Measurements from ENCODE around the gene TEAD4. TPM values are rescaled to one million over a fixed set of nuclear protein-coding genes. Genes with fewer than 3 reads are reported as not detected.

Gene TEAD4
- total RNA-seq, 2 donors from 2014 or later: 35.7 to 82.5 TPM

DNA sequence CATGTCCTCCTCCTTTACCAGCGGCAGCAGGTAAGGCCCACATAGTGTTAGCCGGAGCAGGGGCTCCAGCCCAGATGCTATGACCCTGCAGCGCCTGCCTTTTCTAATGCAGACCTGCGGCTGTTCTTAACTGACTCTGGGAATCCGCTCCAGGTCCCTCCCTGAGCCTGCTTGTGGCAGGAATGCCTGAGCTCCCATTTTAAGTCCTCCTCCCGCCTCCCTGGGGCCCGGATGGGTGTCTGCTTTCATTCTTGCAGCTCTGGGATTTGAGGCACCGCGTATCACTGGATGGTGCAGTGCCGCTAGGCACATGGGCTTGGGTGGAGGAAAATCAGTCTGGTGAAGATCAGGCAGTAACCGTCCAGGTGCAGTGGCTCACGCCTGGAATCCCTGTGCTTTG lies 125.5 kb downstream of the TEAD4 start:
- Histone ChIP-seq H3K27ac (ENCODE audit: low read depth, low read length) (no peak overlapping the region), H3K4me3 (ENCODE audit: low read length) (no peak overlapping the region), H3K36me3 (ENCODE audit: control insufficient read depth, insufficient read depth, low read length) (no peaks in the 10 kb centered on the region), H3K27me3 (ENCODE audit: control insufficient read depth, insufficient read depth, low read length, poor library complexity, severe bottlenecking) (no peaks in the 10 kb centered on the region), H3K4me1 (ENCODE audit: control insufficient read depth, insufficient read depth, low read length) (peaks cover 7% of the 10 kb centered on the region), H3K9me3 (ENCODE audit: control insufficient read depth, low read length) (no peaks in the 10 kb centered on the region), H3K9ac (ENCODE audit: extremely low read depth, low read length, poor library complexity, severe bottlenecking) (no peak overlapping the region)
- Mint-ChIP-seq H3K27me3 (ENCODE audit: insufficient read depth) (no peaks in the 10 kb centered on the region), H3K9me3 (no peaks in the 10 kb centered on the region), H3K27ac (peak overlapping the region; percentile 88), H3K36me3 (ENCODE audit: low read depth) (peaks cover 34% of the 10 kb centered on the region), H3K4me1 (peaks cover 44% of the 10 kb centered on the region), H3K4me3 (peak overlapping the region; percentile 8)
- 73 to 92% methylated on average over 7 to 12 of the region's 12 CpGs for WGBS, 2 experiments (ENCODE audit: insufficient coverage in 1 of 2, insufficient read length in 1 of 2)
- peak; percentile 48 for TF ChIP-seq CTCF (conservative IDR thresholded peaks at IDR 0.05)
- DNase-seq: peak; percentile 95

- H3K36me3 Mint-ChIP-seq (ENCODE audit: low read depth): peaks cover 32% of the 10 kb centered on the region
- H3K4me3 Mint-ChIP-seq: peak overlapping the region; percentile 8
Observed at GRCh38 chr12:3085341-3086139, 126.3 kb downstream of the TEAD4 start.

DNA sequence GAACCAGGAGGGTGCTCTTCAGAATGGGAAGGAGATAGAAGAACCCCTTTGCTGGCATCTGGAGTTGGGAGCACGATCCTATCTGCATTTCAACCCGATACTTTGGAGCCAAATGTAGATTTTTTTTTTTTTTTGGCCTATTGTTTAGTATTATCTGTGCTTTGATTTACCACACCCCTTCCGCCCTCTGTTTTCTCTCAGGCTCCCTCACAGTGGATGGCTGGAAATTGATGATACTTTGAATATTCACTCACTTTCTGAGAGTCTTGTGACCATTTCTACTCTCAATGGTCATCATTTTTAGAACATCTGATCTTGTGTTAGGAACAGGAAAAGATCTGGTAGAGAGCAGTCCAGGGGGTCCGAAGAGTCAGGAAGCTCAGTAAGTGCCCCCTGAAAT lies 127.0 kb downstream of the TEAD4 start:
- TF ChIP-seq CTCF (conservative IDR thresholded peaks at IDR 0.05): no peak
- H3K27me3 ChIP-seq (ENCODE audit: control insufficient read depth, insufficient read depth, low read length, poor library complexity, severe bottlenecking): no peaks in the 10 kb centered on the region

More at GRCh38 chr12:3085341-3086139, 126.3 kb downstream of the TEAD4 start:
- Mint-ChIP-seq H3K9me3 (no peaks in the 10 kb centered on the region), H3K27ac (peak overlapping the region; percentile 88), H3K4me1 (peaks cover 44% of the 10 kb centered on the region), H3K27me3 (ENCODE audit: insufficient read depth) (no peaks in the 10 kb centered on the region)
- TF ChIP-seq CTCF (conservative IDR thresholded peaks at IDR 0.05): no peak
- no peaks in the 10 kb centered on the region for H3K36me3 ChIP-seq (ENCODE audit: control insufficient read depth, insufficient read depth, low read length)
- peak; percentile 71 for DNase-seq
- peaks cover 6% of the 10 kb centered on the region for H3K4me1 ChIP-seq (ENCODE audit: control insufficient read depth, insufficient read depth, low read length)
- H3K9ac ChIP-seq (ENCODE audit: extremely low read depth, low read length, poor library complexity, severe bottlenecking): no peak overlapping the region
- 85 to 86% methylated on average over 9 to 19 of the region's 19 CpGs for WGBS, 2 experiments (ENCODE audit: insufficient coverage in 1 of 2, insufficient read length in 1 of 2)
- H3K4me3 ChIP-seq (ENCODE audit: low read length): no peak overlapping the region
- H3K9me3 ChIP-seq (ENCODE audit: control insufficient read depth, low read length): no peaks in the 10 kb centered on the region
- no peak overlapping the region for H3K27ac ChIP-seq (ENCODE audit: low read depth, low read length)
- H3K27me3 ChIP-seq (ENCODE audit: control insufficient read depth, insufficient read depth, low read length, poor library complexity, severe bottlenecking): no peaks in the 10 kb centered on the region

More for the DNA sequence above, 127.0 kb downstream of the TEAD4 start:
- H3K27ac ChIP-seq (ENCODE audit: low read depth, low read length): no peak overlapping the region
- peak overlapping the region; percentile 88 for H3K27ac Mint-ChIP-seq
- H3K9me3 Mint-ChIP-seq: no peaks in the 10 kb centered on the region
- H3K4me3 Mint-ChIP-seq: peak overlapping the region; percentile 8
- H3K4me1 ChIP-seq (ENCODE audit: control insufficient read depth, insufficient read depth, low read length): peaks cover 2% of the 10 kb centered on the region
- no peaks in the 10 kb centered on the region for H3K27me3 Mint-ChIP-seq (ENCODE audit: insufficient read depth)
- no peaks in the 10 kb centered on the region for H3K36me3 ChIP-seq (ENCODE audit: control insufficient read depth, insufficient read depth, low read length)
- 83 to 92% methylated on average over 1 to 3 of the region's 4 CpGs for WGBS, 2 experiments (ENCODE audit: insufficient coverage in 1 of 2, insufficient read length in 1 of 2)
- no peak for DNase-seq
- H3K4me1 Mint-ChIP-seq: peaks cover 46% of the 10 kb centered on the region
- no peak overlapping the region for H3K9ac ChIP-seq (ENCODE audit: extremely low read depth, low read length, poor library complexity, severe bottlenecking)
- H3K4me3 ChIP-seq (ENCODE audit: low read length): no peak overlapping the region
- H3K36me3 Mint-ChIP-seq (ENCODE audit: low read depth): peaks cover 32% of the 10 kb centered on the region
- no peaks in the 10 kb centered on the region for H3K9me3 ChIP-seq (ENCODE audit: control insufficient read depth, low read length)
